Testis (tissue), 2 donors: ENCODE results near the gene PTPN6.

Experiments
- CTCF ChIP-seq, 3 experiments: fragments of 450-650 bp in 2 of 3; fragments of 200-600 bp in 1 of 3; sonication (generic) in 1 of 3; IDR thresholded peaks; one replicate each; pipeline ENCODE4 v1.5.1; 2016 to 2019; ENCODE audit warnings: antibody characterized with exemption in 3 of 3, mild to moderate bottlenecking in 2 of 3, moderate library complexity in 1 of 3
- POLR2A ChIP-seq: fragments of 450-650 bp; IDR thresholded peaks from one replicate; pipeline ENCODE4 v1.6.1; 2017; ENCODE audit warnings: antibody characterized with exemption, mild to moderate bottlenecking, moderate library complexity

- TF ChIP-seq CTCF (IDR thresholded peaks at IDR 0.05): no peak
- TF ChIP-seq POLR2A: no peak
These were observed 480 bp downstream of the PTPN6 start for GRCh38 chr12:6951551-6952120.
